H1 (cell line): ENCODE results near the gene TCFL5. TPM values are rescaled to one million over a fixed set of nuclear protein-coding genes. Genes with fewer than 3 reads are reported as not detected.
A peak's percentile ranks its signal among the peaks of the same experiment; 100 is the strongest.

Experiments
- CHD2 ChIP-seq: IDR thresholded peaks from 2 replicates; pipeline ENCODE4 v1.6.1; 2012; ENCODE audit warnings: low read length, improper control_type of control experiment
- CREB1 ChIP-seq: IDR thresholded peaks from 2 replicates; pipeline ENCODE4 v1.6.1; 2012; ENCODE audit warnings: inconsistent platforms
- CTCF ChIP-seq, 3 experiments: IDR thresholded peaks; 1 replicate in 2 of 3; 2 replicates in 1 of 3; pipeline versions ENCODE4 v1.5.1 to v1.6.1; 2011; ENCODE audit warnings: low read length in 3 of 3, mild to moderate bottlenecking in 3 of 3, inconsistent platforms in 2 of 3, low read depth in 1 of 3, moderate library complexity in 1 of 3; ENCODE audit not compliant: insufficient read depth in 1 of 3; ENCODE audit errors: control extremely low read depth in 1 of 3
- FOSL1 ChIP-seq: IDR thresholded peaks from 2 replicates; pipeline ENCODE4 v1.6.1; 2011; ENCODE audit warnings: mild to moderate bottlenecking, low read depth, low read length, moderate library complexity; ENCODE audit not compliant: insufficient read depth
- GABPA ChIP-seq: IDR thresholded peaks from 2 replicates; pipeline ENCODE4 v1.6.1; 2011; ENCODE audit warnings: mild to moderate bottlenecking, low read length, moderate library complexity, borderline replicate concordance; ENCODE audit not compliant: insufficient read depth
- KDM1A ChIP-seq: fragments of 200-600, 300-600 bp; sonication (generic); IDR thresholded peaks from 2 replicates; pipeline ENCODE4 v1.7.1; 2016; ENCODE audit warnings: mild to moderate bottlenecking, low read length, borderline replicate concordance
- MAFK ChIP-seq: IDR thresholded peaks from 2 replicates; pipeline ENCODE4 v1.6.1; 2012; ENCODE audit warnings: low read depth, mild to moderate bottlenecking, improper control_type of control experiment, low read length
- polyA plus RNA-seq, 7 experiments: library from polyadenylated mRNA; depleted of rRNA in 3 of 7; stranded (reverse) in 5 of 7; unstranded in 2 of 7; fragments of >200 nt in 5 of 7; fragments of 200-250 nt in 2 of 7; gene quantifications; 1 replicate in 5 of 7; 2 replicates in 1 of 7; 4 replicates in 1 of 7; pipeline versions ENCODE4 v1.2.1 to v1.2.3, GENCODE V29; 2011 to 2013; ENCODE audit warnings: missing spikeins in 2 of 7, mixed read lengths in 2 of 7
- total RNA-seq: library from RNA; stranded (reverse); fragmentation: NEBNext Ultra II Directional; extraction: Animal tissue kit (Norgen Biotek cat#: 25700); gene quantifications from 2 replicates; pipeline ENCODE4 v1.2.1, GENCODE V29; 2021

The TCFL5 gene
- total and polyA plus RNA-seq, 2 of the 8 experiments (the other 6 are each of a cell fraction or from before 2014, with no cell fraction given), result 6.2 to 15.0 TPM

- TF ChIP-seq CTCF (IDR thresholded peaks at IDR 0.05; ENCODE audit: control extremely low read depth in 1 of 3, insufficient read depth in 1 of 3, low read depth in 1 of 3, low read length in 3 of 3), result no peak; a peak in 1 of 4 replicates
- TF ChIP-seq CREB1, result no peak
- no peak for TF ChIP-seq CHD2
- TF ChIP-seq MAFK, result no peak
- peak; percentile 84 for TF ChIP-seq KDM1A
- no peak for TF ChIP-seq GABPA
- no peak for TF ChIP-seq FOSL1
Measured at GRCh38 chr20:62795023-62795761, 66.4 kb downstream of the TCFL5 start (continued).
